HG03280 (cell line): ENCODE results near the gene PHLPP2.
"Not testable (repeated sequence)": the region's sequence is repeated elsewhere in the genome, so short reads cannot be mapped to it uniquely, and the experiment has no call there.

Source experiments
- ATAC-seq: cut with Tn5 transposase; IDR thresholded peaks from one replicate; pipeline ENCODE4 v1.9.1; 2021; ENCODE audit warnings: mild to moderate bottlenecking, moderate library complexity; ENCODE audit not compliant: unreplicated experiment

Gene PHLPP2

DNA sequence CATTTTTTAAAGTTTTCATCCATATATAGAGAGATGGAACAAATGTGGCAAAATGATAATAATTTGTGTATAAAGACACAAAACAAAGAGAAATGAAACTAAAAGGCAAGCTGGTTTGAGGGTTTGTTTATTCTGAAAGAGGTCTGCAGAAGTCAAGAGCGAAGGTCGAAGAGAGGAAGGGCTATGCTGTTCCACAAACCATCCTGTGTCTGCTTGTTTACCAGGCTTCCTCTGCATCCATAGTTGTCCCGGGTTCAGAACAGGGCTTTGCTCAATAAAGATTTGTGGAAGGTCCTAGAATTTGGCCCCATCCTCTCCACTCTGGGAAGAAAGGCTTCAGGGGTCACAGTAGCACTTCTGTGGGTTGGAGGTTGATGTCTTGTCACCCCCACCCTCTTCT lies 100.9 kb downstream of the PHLPP2 start:
- no peak for ATAC-seq

DNA sequence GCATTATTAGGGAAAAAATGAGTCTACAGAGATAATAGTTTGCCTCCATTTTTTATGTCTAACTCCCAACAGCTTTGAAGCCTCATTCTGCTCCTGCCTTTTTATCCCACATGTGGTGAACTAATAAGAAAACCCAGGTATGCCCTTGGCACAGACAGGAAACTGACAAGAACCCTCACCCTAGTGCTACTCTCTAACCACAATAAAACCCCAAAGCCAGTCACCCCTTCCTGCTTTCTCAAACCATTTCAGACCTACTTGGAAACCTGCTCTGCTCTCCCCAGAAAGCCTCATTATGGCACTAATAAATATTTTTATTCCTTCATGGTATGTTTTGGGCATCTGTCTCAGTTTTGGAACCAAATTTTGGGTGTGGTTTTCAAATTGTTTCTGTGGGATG lies 102.4 kb downstream of the PHLPP2 start:
- ATAC-seq: no peak

DNA sequence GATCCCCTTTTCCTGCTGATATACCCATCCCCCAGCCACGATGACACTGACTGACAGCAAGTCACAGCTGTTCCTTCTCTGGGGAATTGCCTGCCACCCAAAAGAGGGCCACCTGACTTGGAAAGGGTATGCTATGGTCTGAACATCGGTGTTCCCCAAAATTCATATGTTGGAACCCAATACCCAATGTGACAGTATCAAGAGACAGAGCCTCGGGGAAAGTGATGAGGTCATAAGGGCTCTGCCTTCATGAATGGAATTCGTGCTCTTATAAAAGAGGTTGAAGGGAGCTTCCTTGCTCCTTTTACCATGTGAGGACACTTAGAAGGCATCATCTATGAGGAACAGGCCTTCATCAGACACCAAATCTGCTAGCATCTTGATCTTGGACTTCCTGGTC lies 106.1 kb downstream of the PHLPP2 start:
- no peak for ATAC-seq

GRCh38 chr16:71614956-71615355 lies 109.5 kb downstream of the PHLPP2 start:
- not testable (repeated sequence) for ATAC-seq

DNA sequence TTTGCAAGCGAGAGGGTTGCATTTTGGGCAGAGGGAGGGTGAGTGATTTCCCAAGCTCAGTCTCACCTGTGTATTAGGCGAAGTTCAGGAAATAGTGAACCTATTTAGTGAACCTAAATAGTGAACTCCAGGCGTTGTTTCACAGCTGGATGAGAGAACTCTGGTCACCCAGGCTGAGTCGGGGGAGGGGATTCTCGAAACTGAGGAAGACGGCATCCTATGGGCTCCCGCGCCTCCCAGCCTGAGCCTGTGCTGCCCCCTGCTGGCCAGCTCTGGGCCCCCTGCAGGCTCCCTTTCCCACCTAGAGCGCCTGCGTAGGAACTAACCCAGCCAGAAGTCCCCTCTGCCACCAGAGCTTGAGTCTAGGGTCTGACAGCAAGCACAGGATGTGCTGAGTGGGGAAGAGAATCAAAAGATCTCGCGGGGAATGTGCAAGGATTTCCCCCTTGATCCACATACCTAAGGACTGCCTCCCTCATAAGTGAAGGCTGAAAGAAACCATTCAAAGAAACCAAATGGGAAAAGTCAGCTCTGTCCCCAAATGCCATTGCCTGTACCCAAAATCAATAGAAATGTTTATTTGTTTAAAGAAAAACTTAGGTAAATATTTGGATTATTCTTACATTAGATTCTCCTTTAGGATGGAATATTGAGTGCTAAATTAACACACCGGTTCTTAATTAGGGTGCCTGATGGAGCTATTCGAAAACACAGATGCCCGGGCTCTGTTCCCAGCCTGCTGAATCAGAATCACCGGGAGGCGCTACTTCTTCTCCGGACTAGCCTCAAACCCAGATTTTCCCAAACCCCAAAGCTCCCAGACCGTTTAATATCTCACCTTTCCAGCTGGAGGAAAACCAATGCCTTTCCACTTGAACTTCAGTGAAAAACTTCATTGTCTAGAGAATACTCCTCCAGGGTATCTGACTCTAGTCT lies 113.3 kb downstream of the PHLPP2 start:
- ATAC-seq: peak; percentile 53

DNA sequence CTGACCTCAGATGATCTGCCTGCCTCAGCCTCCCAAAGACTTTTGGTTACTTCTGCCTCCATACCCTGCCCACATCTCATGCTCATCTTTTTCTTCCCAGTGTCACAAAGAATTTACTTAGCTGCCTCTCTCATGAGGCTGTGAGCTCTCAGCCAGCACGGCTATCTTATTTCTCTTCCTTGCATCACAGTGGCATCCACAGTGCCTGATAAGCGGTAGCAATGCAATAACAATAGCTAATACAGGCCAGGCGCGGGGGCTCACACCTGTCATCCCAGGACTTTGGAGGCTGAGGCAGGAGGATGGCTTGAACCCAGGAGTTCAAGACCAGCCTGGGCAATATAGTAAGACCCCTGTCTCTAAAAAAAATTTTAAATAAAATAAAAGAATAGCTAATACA lies 114.1 kb downstream of the PHLPP2 start:
- no peak for ATAC-seq

DNA sequence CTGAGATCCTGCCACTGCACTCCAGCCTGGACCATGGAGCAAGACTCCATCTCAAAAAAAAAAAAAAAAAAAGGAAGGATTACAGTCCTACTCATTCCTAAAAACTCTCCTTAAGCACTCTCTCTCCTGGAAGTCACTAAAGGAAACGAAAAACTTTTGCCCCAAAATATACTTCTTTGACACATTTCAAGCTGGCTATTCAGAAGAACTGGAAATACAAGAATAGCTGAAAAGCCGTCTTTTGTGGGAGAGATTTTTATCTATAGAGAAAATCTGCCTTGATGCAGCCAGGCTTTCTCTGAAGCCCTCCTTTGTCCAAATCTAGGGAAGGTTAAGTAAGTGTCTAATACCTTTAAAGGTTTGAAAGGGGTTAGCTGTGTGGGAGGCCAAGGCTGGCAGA lies 115.4 kb downstream of the PHLPP2 start:
- no peak for ATAC-seq

DNA sequence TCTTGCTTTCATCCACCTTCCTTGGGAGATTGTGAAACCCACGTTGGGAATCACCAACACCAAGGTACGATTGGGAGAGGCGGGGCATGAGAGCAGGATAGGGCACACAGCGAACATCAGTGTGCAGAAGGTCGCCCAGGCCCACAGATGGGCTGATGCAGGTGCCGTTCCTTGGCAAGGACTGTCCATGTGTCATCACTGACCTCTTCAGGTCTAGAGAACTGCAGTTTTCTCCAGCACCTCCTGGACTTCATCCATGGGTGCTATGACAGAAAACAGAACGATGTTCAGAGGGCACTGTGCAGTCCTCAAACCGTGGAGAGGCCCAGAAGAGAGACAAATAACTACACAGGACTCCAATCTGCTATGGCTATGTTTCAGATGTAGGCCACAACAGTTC lies 123.7 kb downstream of the PHLPP2 start:
- no peak for ATAC-seq

GRCh38 chr16:71598426-71598825 lies 126.1 kb downstream of the PHLPP2 start:
- not testable (repeated sequence) for ATAC-seq

DNA sequence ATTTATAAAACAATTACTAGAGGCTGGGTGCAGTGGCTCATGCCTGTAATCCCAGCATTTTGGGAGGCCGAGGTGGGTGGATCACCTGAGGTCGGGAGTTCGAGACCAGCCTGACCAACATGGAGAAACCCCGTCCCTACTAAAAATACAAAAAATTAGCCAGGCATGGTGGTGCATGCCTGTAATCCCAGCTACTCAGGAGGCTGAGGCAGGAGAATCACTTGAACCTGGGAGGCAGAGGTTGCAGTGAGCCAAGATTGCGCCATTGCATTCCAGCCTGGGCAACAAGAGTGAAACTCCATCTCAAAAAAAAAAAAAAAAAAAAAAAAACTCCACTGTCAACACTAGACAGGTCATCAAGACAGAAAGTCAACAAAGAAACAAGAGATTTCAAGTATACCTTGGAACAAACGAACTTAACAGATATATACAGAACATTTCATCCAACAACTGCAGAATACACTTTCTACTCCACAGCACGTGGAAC lies 129.1 kb downstream of the PHLPP2 start:
- not testable (repeated sequence) for ATAC-seq
